ENCODE results near the gene RAB24. TPM values are rescaled to one million over a fixed set of nuclear protein-coding genes. Genes with fewer than 3 reads are reported as not detected.

RAB24 gene
- polyA plus RNA-seq, 2 of the 4 experiments (the other 2 are of a cell fraction): 31.2 to 33.7 TPM

- ATAC-seq (peak; percentile 51 to 76; a peak in 5 of 6 replicates), DNase-seq (ENCODE audit: low read depth in 1 of 2, low spot score in 1 of 2) (peak; percentile 79 to 82), FAIRE-seq (peak; percentile 43)
- ChIA-PET POLR2A (no interaction called here), CTCF (interaction anchor here (0.6 to 8.2 kb wide), 33 partner anchors 9 to 205 kb away, joined by 3 to 111 read pairs (median 4); partner anchors contain the start of genes F12, LMAN2 and SLC34A1)
- Histone ChIP-seq H3K27ac (no peak overlapping the region), H3K4me1 (peaks cover 2% of the 10 kb centered on the region; the same call in 2 of the 3 replicates), H3K9me3 (no peaks in the 10 kb centered on the region), H3K4me2 (no peak overlapping the region), H3K4me3 (no peak overlapping the region)
- WGBS (ENCODE audit: missing lambda C conversion rate): 30% methylated on average over 7 of the region's 7 CpGs
- TF ChIP-seq CTCF (IDR thresholded peaks at IDR 0.05) (peak; percentile 96), CEBPB (IDR thresholded peaks at IDR 0.05) (peak in 1 of 2 experiments; percentile 15; a peak in 1 of 4 replicates), FOXS1 (CRISPR knock-in tag; IDR thresholded peaks at IDR 0.05) (no peak), JUNB (IDR thresholded peaks at IDR 0.05) (no peak), HEYL (CRISPR knock-in tag; IDR thresholded peaks at IDR 0.05) (no peak), SMC3 (IDR thresholded peaks at IDR 0.05) (peak; percentile 78), CBX8 (IDR thresholded peaks at IDR 0.05) (no peak), REST (IDR thresholded peaks at IDR 0.05) (no peak), ATOH8 (CRISPR knock-in tag; IDR thresholded peaks at IDR 0.05; ENCODE audit: low read depth) (no peak), RAD21 (conservative IDR thresholded peaks at IDR 0.05 in 1 of 2, IDR thresholded peaks at IDR 0.05 in 1 of 2) (peak; percentile 88 to 92)
Measured at GRCh38 chr5:177317959-177318377, 14.4 kb upstream of the RAB24 start.

GRCh38 chr5:177316005-177316404, 12.5 kb upstream of the RAB24 start:
- WGBS (ENCODE audit: missing lambda C conversion rate): 92% methylated on average over 3 of the region's 3 CpGs
- Histone ChIP-seq H3K4me1 (peaks cover 10% of the 10 kb centered on the region; the same call in 2 of the 3 replicates), H3K4me3 (no peak overlapping the region), H3K27ac (no peak overlapping the region), H3K9me3 (no peaks in the 10 kb centered on the region), H3K4me2 (no peak overlapping the region)
- no peak for ATAC-seq
- DNase-seq (ENCODE audit: low read depth in 1 of 2, low spot score in 1 of 2): no peak
- FAIRE-seq: no peak
- no peak for TF ChIP-seq ZNF302 (CRISPR knock-in tag; IDR thresholded peaks at IDR 0.05)
- ChIA-PET POLR2A (no interaction called here), CTCF (interaction anchor here (1.0 to 8.2 kb wide), 8 partner anchors 11 to 203 kb away, joined by 3 to 111 read pairs (median 6); no protein-coding TSS in a partner anchor)

GRCh38 chr5:177315411-177315810, 11.9 kb upstream of the RAB24 start:
- Histone ChIP-seq H3K27ac (no peak overlapping the region), H3K4me3 (no peak overlapping the region), H3K4me1 (peaks cover 16% of the 10 kb centered on the region; the same call in 2 of the 3 replicates), H3K4me2 (no peak overlapping the region), H3K9me3 (no peaks in the 10 kb centered on the region)
- TF ChIP-seq TFCP2L1 (CRISPR knock-in tag; IDR thresholded peaks at IDR 0.05): no peak
- TF ChIP-seq HOXA7 (CRISPR knock-in tag; IDR thresholded peaks at IDR 0.05): no peak
- TF ChIP-seq ZSCAN20 (CRISPR knock-in tag; IDR thresholded peaks at IDR 0.05): no peak
- TF ChIP-seq PHF8 (IDR thresholded peaks at IDR 0.05; ENCODE audit: borderline replicate concordance, low read depth): no peak
- no peak for TF ChIP-seq JUN (IDR thresholded peaks at IDR 0.05)
- TF ChIP-seq POLR2A (IDR thresholded peaks at IDR 0.05; ENCODE audit: low read length): no peak
- TF ChIP-seq USF2 (IDR thresholded peaks at IDR 0.05): no peak
- no peak for TF ChIP-seq HMGXB4 (CRISPR knock-in tag; IDR thresholded peaks at IDR 0.05; ENCODE audit: borderline replicate concordance)
- no peak for TF ChIP-seq MAZ (IDR thresholded peaks at IDR 0.05; ENCODE audit: borderline replicate concordance, low read depth, low read length)
- no peak for TF ChIP-seq HOXB13 (CRISPR knock-in tag; IDR thresholded peaks at IDR 0.05; ENCODE audit: low read depth)
- no peak for TF ChIP-seq GATA3 (IDR thresholded peaks at IDR 0.05; ENCODE audit: borderline replicate concordance)
- POLR2A ChIA-PET: no interaction called here
- CTCF ChIA-PET: interaction anchor here (1.0 to 8.2 kb wide), 8 partner anchors 10 to 203 kb away, joined by 3 to 111 read pairs (median 6); no protein-coding TSS in a partner anchor
- 98% methylated on average over 6 of the region's 7 CpGs for WGBS (ENCODE audit: missing lambda C conversion rate)
- no peak for ATAC-seq
- FAIRE-seq: no peak
- DNase-seq (ENCODE audit: low read depth in 1 of 2, low spot score in 1 of 2): no peak
